Stimulated activated naive B cell treated with anti-CD40 and anti-IgM and Interleukin-4, amounts not matched to agents 10 μg/mL and 1 μg/mL and 100 μg/mL, for 72 hours (primary cell): Measurements from ENCODE around the gene PLCB1.

Experiments used
- ATAC-seq, 2 donors: fragments of 150-1000 bp; cut with Tn5 transposase; replicated peaks; 2 replicates each; pipeline ENCODE4 v1.10.0; 2021; ENCODE audit warnings: moderate library complexity in 1 of 2
- DNase-seq: peaks from one replicate; pipeline ENCODE4 v3.0.0; 2021
- H3K27ac Mint-ChIP-seq: one replicate; pipeline ENCODE4 v1.8.0; 2022; ENCODE audit warnings: mild to moderate bottlenecking, mixed read lengths
- H3K27me3 Mint-ChIP-seq, 2 donors: one replicate each; pipeline ENCODE4 v1.8.0; 2022; ENCODE audit warnings: mixed read lengths in 2 of 2
- H3K36me3 Mint-ChIP-seq, 2 donors: one replicate each; pipeline ENCODE4 v1.8.0; 2022; ENCODE audit warnings: mixed read lengths in 2 of 2, mild to moderate bottlenecking in 1 of 2
- H3K4me1 Mint-ChIP-seq, 2 donors: one replicate each; pipeline ENCODE4 v1.8.0; 2022; ENCODE audit warnings: mixed read lengths in 2 of 2, mild to moderate bottlenecking in 1 of 2
- H3K4me3 Mint-ChIP-seq, 2 donors: one replicate each; pipeline ENCODE4 v1.8.0; 2022; ENCODE audit warnings: mild to moderate bottlenecking in 2 of 2, mixed read lengths in 2 of 2, moderate library complexity in 1 of 2
- H3K9me3 Mint-ChIP-seq, 2 donors: one replicate each; pipeline ENCODE4 v1.8.0; 2022; ENCODE audit warnings: mixed read lengths in 2 of 2, mild to moderate bottlenecking in 1 of 2

Gene PLCB1

GRCh38 chr20:8709627-8710026 is 577.6 kb downstream of the PLCB1 start:
- Mint-ChIP-seq H3K4me3 (no peak overlapping the region), H3K27ac (no peak overlapping the region)
- ATAC-seq = no peak

GRCh38 chr20:8711501-8711900 is 579.4 kb downstream of the PLCB1 start:
- Mint-ChIP-seq H3K36me3 (peaks cover 0 to 2% of the 10 kb centered on the region in 2 donors), H3K27ac (no peak overlapping the region)

More at GRCh38 chr20:8709627-8710026, 577.6 kb downstream of the PLCB1 start:
- Mint-ChIP-seq H3K9me3 (no peaks in the 10 kb centered on the region), H3K4me1 (no peaks in the 10 kb centered on the region), H3K36me3 (peaks cover 0 to 2% of the 10 kb centered on the region in 2 donors), H3K27me3 (no peaks in the 10 kb centered on the region)
- DNase-seq = no peak

GRCh38 chr20:8714206-8714605 is 582.1 kb downstream of the PLCB1 start:
- H3K27ac Mint-ChIP-seq = no peak overlapping the region
- DNase-seq (no peak), ATAC-seq (no peak)
- H3K27me3 Mint-ChIP-seq = no peaks in the 10 kb centered on the region
- H3K36me3 Mint-ChIP-seq = peaks cover 0 to 2% of the 10 kb centered on the region in 2 donors
- H3K9me3 Mint-ChIP-seq = no peaks in the 10 kb centered on the region
- no peaks in the 10 kb centered on the region for H3K4me1 Mint-ChIP-seq
- no peak overlapping the region for H3K4me3 Mint-ChIP-seq

More at GRCh38 chr20:8711501-8711900, 579.4 kb downstream of the PLCB1 start:
- no peak for DNase-seq
- Mint-ChIP-seq H3K4me1 (no peaks in the 10 kb centered on the region), H3K4me3 (no peak overlapping the region), H3K9me3 (no peaks in the 10 kb centered on the region), H3K27me3 (no peaks in the 10 kb centered on the region)
- no peak for ATAC-seq

- no peaks in the 10 kb centered on the region for H3K9me3 Mint-ChIP-seq
- no peak overlapping the region for H3K27ac Mint-ChIP-seq
- ATAC-seq = no peak
- no peaks in the 10 kb centered on the region for H3K36me3 Mint-ChIP-seq
- H3K4me1 Mint-ChIP-seq = no peaks in the 10 kb centered on the region
- H3K4me3 Mint-ChIP-seq = no peak overlapping the region
- DNase-seq = no peak
- no peaks in the 10 kb centered on the region for H3K27me3 Mint-ChIP-seq
Observed at GRCh38 chr20:8718279-8718678, 586.2 kb downstream of the PLCB1 start.

- Mint-ChIP-seq H3K9me3 (no peaks in the 10 kb centered on the region), H3K4me1 (no peaks in the 10 kb centered on the region), H3K27me3 (no peaks in the 10 kb centered on the region), H3K36me3 (no peaks in the 10 kb centered on the region), H3K4me3 (no peak overlapping the region), H3K27ac (no peak overlapping the region)
- ATAC-seq (no peak), DNase-seq (no peak)
Observed at GRCh38 chr20:8720089-8720488, 588.0 kb downstream of the PLCB1 start.

GRCh38 chr20:8721098-8721497 is 589.0 kb downstream of the PLCB1 start:
- H3K36me3 Mint-ChIP-seq = no peaks in the 10 kb centered on the region
- H3K9me3 Mint-ChIP-seq = no peaks in the 10 kb centered on the region
- H3K27ac Mint-ChIP-seq = no peak overlapping the region
- no peak for DNase-seq
- H3K4me3 Mint-ChIP-seq = no peak overlapping the region
- peak; percentile 64 to 75 for ATAC-seq
- H3K4me1 Mint-ChIP-seq = no peaks in the 10 kb centered on the region
- H3K27me3 Mint-ChIP-seq = no peaks in the 10 kb centered on the region

- H3K4me1 Mint-ChIP-seq = no peaks in the 10 kb centered on the region
- no peaks in the 10 kb centered on the region for H3K9me3 Mint-ChIP-seq
- DNase-seq = peak; percentile 27
- no peaks in the 10 kb centered on the region for H3K36me3 Mint-ChIP-seq
- no peaks in the 10 kb centered on the region for H3K27me3 Mint-ChIP-seq
- peak; percentile 76 to 77 for ATAC-seq
- no peak overlapping the region for H3K4me3 Mint-ChIP-seq
- no peak overlapping the region for H3K27ac Mint-ChIP-seq
Observed at GRCh38 chr20:8722277-8722928, 590.3 kb downstream of the PLCB1 start.

GRCh38 chr20:8723296-8723695 is 591.2 kb downstream of the PLCB1 start:
- no peaks in the 10 kb centered on the region for H3K36me3 Mint-ChIP-seq
- no peaks in the 10 kb centered on the region for H3K9me3 Mint-ChIP-seq
- no peaks in the 10 kb centered on the region for H3K4me1 Mint-ChIP-seq
- DNase-seq (no peak), ATAC-seq (no peak)
- H3K27me3 Mint-ChIP-seq = no peaks in the 10 kb centered on the region
- H3K27ac Mint-ChIP-seq = no peak overlapping the region
- no peak overlapping the region for H3K4me3 Mint-ChIP-seq

- Mint-ChIP-seq H3K27me3 (no peaks in the 10 kb centered on the region), H3K9me3 (no peaks in the 10 kb centered on the region), H3K27ac (no peak overlapping the region), H3K36me3 (no peaks in the 10 kb centered on the region), H3K4me1 (no peaks in the 10 kb centered on the region), H3K4me3 (no peak overlapping the region)
- ATAC-seq (no peak), DNase-seq (no peak)
Observed at GRCh38 chr20:8724884-8725283, 592.8 kb downstream of the PLCB1 start.

GRCh38 chr20:8726460-8726859 is 594.4 kb downstream of the PLCB1 start:
- ATAC-seq (no peak), DNase-seq (no peak)
- no peaks in the 10 kb centered on the region for H3K4me1 Mint-ChIP-seq
- no peaks in the 10 kb centered on the region for H3K9me3 Mint-ChIP-seq
- no peaks in the 10 kb centered on the region for H3K36me3 Mint-ChIP-seq
- H3K27ac Mint-ChIP-seq = no peak overlapping the region
- no peak overlapping the region for H3K4me3 Mint-ChIP-seq
- H3K27me3 Mint-ChIP-seq = no peaks in the 10 kb centered on the region

GRCh38 chr20:8735014-8735413 is 602.9 kb downstream of the PLCB1 start:
- Mint-ChIP-seq H3K27ac (no peak overlapping the region), H3K36me3 (no peaks in the 10 kb centered on the region), H3K4me1 (peaks cover 0 to 2% of the 10 kb centered on the region in 2 donors), H3K9me3 (peaks cover 7 to 8% of the 10 kb centered on the region in 2 donors), H3K4me3 (no peak overlapping the region), H3K27me3 (no peaks in the 10 kb centered on the region)
- ATAC-seq (no peak), DNase-seq (no peak)

GRCh38 chr20:8735674-8736073 is 603.6 kb downstream of the PLCB1 start:
- Mint-ChIP-seq H3K27me3 (no peaks in the 10 kb centered on the region), H3K9me3 (peaks cover 7 to 8% of the 10 kb centered on the region in 2 donors), H3K36me3 (no peaks in the 10 kb centered on the region), H3K4me3 (no peak overlapping the region), H3K4me1 (peaks cover 0 to 3% of the 10 kb centered on the region in 2 donors), H3K27ac (no peak overlapping the region)
- DNase-seq = no peak
- ATAC-seq = no peak

- peaks cover 0 to 5% of the 10 kb centered on the region in 2 donors for H3K36me3 Mint-ChIP-seq
- H3K27me3 Mint-ChIP-seq = no peaks in the 10 kb centered on the region
- peaks cover 0 to 3% of the 10 kb centered on the region in 2 donors for H3K4me1 Mint-ChIP-seq
- no peak for DNase-seq
- peak overlapping the region in 1 of 2 donors; percentile 19 for H3K4me3 Mint-ChIP-seq
- ATAC-seq = peak; percentile 82 to 86
- peaks cover 7 to 10% of the 10 kb centered on the region in 2 donors for H3K9me3 Mint-ChIP-seq
- H3K27ac Mint-ChIP-seq = no peak overlapping the region
Observed at GRCh38 chr20:8740265-8740664, 608.2 kb downstream of the PLCB1 start.

- ATAC-seq (no peak), DNase-seq (no peak)
- H3K4me1 Mint-ChIP-seq = peaks cover 2 to 8% of the 10 kb centered on the region in 2 donors
- peaks cover 0 to 3% of the 10 kb centered on the region in 2 donors for H3K9me3 Mint-ChIP-seq
- no peak overlapping the region for H3K4me3 Mint-ChIP-seq
- peaks cover 0 to 5% of the 10 kb centered on the region in 2 donors for H3K36me3 Mint-ChIP-seq
- no peak overlapping the region for H3K27ac Mint-ChIP-seq
- no peaks in the 10 kb centered on the region for H3K27me3 Mint-ChIP-seq
Observed at GRCh38 chr20:8744228-8744844, 612.3 kb downstream of the PLCB1 start.

GRCh38 chr20:8749101-8749500 is 617.0 kb downstream of the PLCB1 start:
- no peak for ATAC-seq
- no peaks in the 10 kb centered on the region for H3K9me3 Mint-ChIP-seq

More at GRCh38 chr20:8749101-8749500, 617.0 kb downstream of the PLCB1 start:
- Mint-ChIP-seq H3K27me3 (no peaks in the 10 kb centered on the region), H3K36me3 (no peaks in the 10 kb centered on the region), H3K27ac (no peak overlapping the region), H3K4me3 (no peak overlapping the region), H3K4me1 (peaks cover 0 to 8% of the 10 kb centered on the region in 2 donors)
- no peak for DNase-seq
